ENCODE results near the gene PRG2.

DNA sequence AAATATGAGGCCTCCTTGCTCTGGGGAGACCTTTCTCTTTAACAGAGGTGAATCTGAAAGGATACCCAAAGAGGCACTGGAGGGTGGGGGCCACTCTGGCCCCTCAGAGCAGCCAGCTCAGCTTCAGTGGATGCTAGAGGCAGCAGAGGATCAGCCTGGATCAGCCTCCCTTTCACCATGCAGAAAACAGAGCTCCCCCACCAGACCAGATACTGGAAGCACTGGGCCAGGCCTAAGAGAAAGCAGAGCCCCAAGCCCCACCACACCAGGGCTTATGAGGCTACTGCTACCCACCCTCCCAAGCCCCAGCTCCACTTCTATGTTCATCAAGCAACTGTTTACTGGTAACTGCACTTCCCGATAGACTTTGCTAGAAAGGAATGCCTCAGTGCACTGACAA, 40.5 kb upstream of the PRG2 start:
- no peak for TF ChIP-seq KDM1A (IDR thresholded peaks at IDR 0.05)
- TF ChIP-seq PHF8 (IDR thresholded peaks at IDR 0.05; ENCODE audit: borderline replicate concordance, low read length): no peak
- TF ChIP-seq GABPA (tag; conservative IDR thresholded peaks at IDR 0.05; ENCODE audit: low read depth): no peak
- TF ChIP-seq FOSL1 (tag; conservative IDR thresholded peaks at IDR 0.05): no peak
- TF ChIP-seq, protein P1, sequence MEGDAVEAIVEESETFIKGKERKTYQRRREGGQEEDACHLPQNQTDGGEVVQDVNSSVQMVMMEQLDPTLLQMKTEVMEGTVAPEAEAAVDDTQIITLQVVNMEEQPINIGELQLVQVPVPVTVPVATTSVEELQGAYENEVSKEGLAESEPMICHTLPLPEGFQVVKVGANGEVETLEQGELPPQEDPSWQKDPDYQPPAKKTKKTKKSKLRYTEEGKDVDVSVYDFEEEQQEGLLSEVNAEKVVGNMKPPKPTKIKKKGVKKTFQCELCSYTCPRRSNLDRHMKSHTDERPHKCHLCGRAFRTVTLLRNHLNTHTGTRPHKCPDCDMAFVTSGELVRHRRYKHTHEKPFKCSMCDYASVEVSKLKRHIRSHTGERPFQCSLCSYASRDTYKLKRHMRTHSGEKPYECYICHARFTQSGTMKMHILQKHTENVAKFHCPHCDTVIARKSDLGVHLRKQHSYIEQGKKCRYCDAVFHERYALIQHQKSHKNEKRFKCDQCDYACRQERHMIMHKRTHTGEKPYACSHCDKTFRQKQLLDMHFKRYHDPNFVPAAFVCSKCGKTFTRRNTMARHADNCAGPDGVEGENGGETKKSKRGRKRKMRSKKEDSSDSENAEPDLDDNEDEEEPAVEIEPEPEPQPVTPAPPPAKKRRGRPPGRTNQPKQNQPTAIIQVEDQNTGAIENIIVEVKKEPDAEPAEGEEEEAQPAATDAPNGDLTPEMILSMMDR (IDR thresholded peaks at IDR 0.05 in 2 of 3, conservative IDR thresholded peaks at IDR 0.05 in 1 of 3; ENCODE audit: insufficient read depth in 2 of 3, low read depth in 1 of 3, low read length in 3 of 3): peak; percentile 27 to 43 (median 36); a peak in 3 of 6 replicates

Data from K562 (cell line).